ENCODE data around the gene KCTD1. TPM values are rescaled to one million over a fixed set of nuclear protein-coding genes. Genes with fewer than 3 reads are reported as not detected.

The KCTD1 gene
- polyA plus RNA-seq, 1 of the 3 experiments (the other 2 are of a cell fraction): 12.8 TPM

GRCh38 chr18:26471027-26471426 is 77.3 kb downstream of the KCTD1 start:
- H3K36me3 ChIP-seq (replicated peaks in 1 of 2; ENCODE audit: control insufficient read depth in 1 of 2, insufficient read depth in 2 of 2, low read length in 1 of 2): peaks cover 9 to 15% of the 10 kb centered on the region in 2 experiments
- no peak overlapping the region for H3K4me3 ChIP-seq (ENCODE audit: low read depth in 2 of 2, low read length in 1 of 2)
- TF ChIP-seq EP300 (IDR thresholded peaks at IDR 0.05; ENCODE audit: borderline replicate concordance in 1 of 2, low read depth in 1 of 2, low read length in 1 of 2) (peak in 1 of 2 experiments; percentile 20; a peak in 1 of 4 replicates), TCF12 (IDR thresholded peaks at IDR 0.05) (peak; percentile 26; the same call in 1 of the 2 replicates), EZH2phosphoT487 (IDR thresholded peaks at IDR 0.05; ENCODE audit: borderline replicate concordance, low read depth) (no peak), TAF1 (IDR thresholded peaks at IDR 0.05; ENCODE audit: borderline replicate concordance, low read depth, low read length) (no peak)
- H3K9me2 ChIP-seq: no peaks in the 10 kb centered on the region
- H3K27me3 ChIP-seq (ENCODE audit: insufficient read depth): no peaks in the 10 kb centered on the region
- H3K9ac ChIP-seq: no peak overlapping the region
- no peak overlapping the region for H3K27ac ChIP-seq (ENCODE audit: low read depth in 2 of 2, low read length in 1 of 2)
- H3K4me2 ChIP-seq: peak overlapping the region; percentile 29; the same call in 1 of the 2 replicates
- no peak for DNase-seq
- WGBS (ENCODE audit: low lambda C conversion rate): 54% methylated on average over 9 of the region's 9 CpGs
- POLR2A ChIA-PET: no interaction called here
- no peaks in the 10 kb centered on the region for H4K20me1 ChIP-seq (ENCODE audit: insufficient read depth)
- peaks cover 0 to 3% of the 10 kb centered on the region in 2 experiments; a peak in 1 of 4 replicates for H3K4me1 ChIP-seq (ENCODE audit: control insufficient read depth in 1 of 2, insufficient read depth in 2 of 2, low read depth in 1 of 2, low read length in 1 of 2)
- CTCF ChIA-PET: no interaction called here
- no peaks in the 10 kb centered on the region for H3K79me2 ChIP-seq (ENCODE audit: insufficient read depth)
- H3K9me3 ChIP-seq: no peaks in the 10 kb centered on the region
- H2AFZ ChIP-seq (ENCODE audit: low read depth): no peak overlapping the region
- peaks cover 4% of the 10 kb centered on the region for H3F3A ChIP-seq (replicated peaks; ENCODE audit: insufficient read depth)

GRCh38 chr18:26470011-26470637 is 78.2 kb downstream of the KCTD1 start:
- Histone ChIP-seq H2AFZ (ENCODE audit: low read depth) (no peak overlapping the region), H3K9me3 (no peaks in the 10 kb centered on the region), H3K4me1 (ENCODE audit: control insufficient read depth in 1 of 2, insufficient read depth in 2 of 2, low read depth in 1 of 2, low read length in 1 of 2) (peaks cover 0 to 3% of the 10 kb centered on the region in 2 experiments; a peak in 1 of 4 replicates), H3K9ac (no peak overlapping the region), H3K79me2 (ENCODE audit: insufficient read depth) (no peaks in the 10 kb centered on the region), H3K4me3 (ENCODE audit: low read depth in 2 of 2, low read length in 1 of 2) (no peak overlapping the region), H4K20me1 (ENCODE audit: insufficient read depth) (no peaks in the 10 kb centered on the region), H3F3A (replicated peaks; ENCODE audit: insufficient read depth) (peaks cover 4% of the 10 kb centered on the region), H3K9me2 (no peaks in the 10 kb centered on the region), H3K4me2 (no peak overlapping the region), H3K27ac (ENCODE audit: low read depth in 2 of 2, low read length in 1 of 2) (no peak overlapping the region), H3K36me3 (replicated peaks in 1 of 2; ENCODE audit: control insufficient read depth in 1 of 2, insufficient read depth in 2 of 2, low read length in 1 of 2) (peaks cover 3 to 13% of the 10 kb centered on the region in 2 experiments), H3K27me3 (ENCODE audit: insufficient read depth) (no peaks in the 10 kb centered on the region)
- WGBS (ENCODE audit: low lambda C conversion rate): 87% methylated on average over 10 of the region's 10 CpGs
- ChIA-PET CTCF (no interaction called here), POLR2A (no interaction called here)
- DNase-seq: no peak
- TF ChIP-seq POLR2AphosphoS5 (IDR thresholded peaks at IDR 0.05; ENCODE audit: low read depth, low read length) (no peak), ELF1 (IDR thresholded peaks at IDR 0.05) (no peak), MAX (IDR thresholded peaks at IDR 0.05; ENCODE audit: low read depth) (no peak), GATA2 (CRISPR knock-in tag; IDR thresholded peaks at IDR 0.05) (no peak), REST (IDR thresholded peaks at IDR 0.05; ENCODE audit: low read depth, low read length) (no peak), IRF3 (IDR thresholded peaks at IDR 0.05; ENCODE audit: low read depth, low read length) (no peak), USF2 (IDR thresholded peaks at IDR 0.05; ENCODE audit: borderline replicate concordance, low read depth, low read length) (no peak), EZH2phosphoT487 (IDR thresholded peaks at IDR 0.05; ENCODE audit: borderline replicate concordance, low read depth) (no peak), CTCF (IDR thresholded peaks at IDR 0.05) (no peak)
